Measurements from ENCODE around the gene GNB1.

- TF ChIP-seq CTCF (IDR thresholded peaks at IDR 0.05) (no peak), POLR2A (IDR thresholded peaks at IDR 0.05) (no peak)
These were observed 43.6 kb downstream of the GNB1 start for GRCh38 chr1:1847061-1847850.
